Stimulated activated CD8-positive, alpha-beta memory T cell treated with anti-CD3 and anti-CD28 coated beads, Interleukin-7, amount 100 ng/mL, for 48 hours (primary cell): Measurements from ENCODE around the gene NPR3.
"Not testable (repeated sequence)": the region's sequence is repeated elsewhere in the genome, so short reads cannot be mapped to it uniquely, and the experiment has no call there.

Source experiments
- DNase-seq, 2 donors: peaks; one replicate each; pipeline ENCODE4 v3.0.0-alpha.2; 2020; ENCODE audit warnings: low read depth in 1 of 2; ENCODE audit errors: extremely low read depth in 1 of 2

Gene NPR3

GRCh38 chr5:32805462-32805861 lies 94.3 kb downstream of the NPR3 start:
- DNase-seq, result not testable (repeated sequence)

GRCh38 chr5:32805971-32806638 lies 95.0 kb downstream of the NPR3 start:
- no peak for DNase-seq

- no peak for DNase-seq
Observed at GRCh38 chr5:32808783-32809182, 97.7 kb downstream of the NPR3 start.

GRCh38 chr5:32810804-32811203 lies 99.7 kb downstream of the NPR3 start:
- no peak for DNase-seq

- DNase-seq, result no peak
Observed at GRCh38 chr5:32812399-32812798, 101.3 kb downstream of the NPR3 start.

GRCh38 chr5:32814141-32814540 lies 103.0 kb downstream of the NPR3 start:
- no peak for DNase-seq

GRCh38 chr5:32814620-32815019 lies 103.5 kb downstream of the NPR3 start:
- DNase-seq, result no peak

- DNase-seq, result no peak
Observed at GRCh38 chr5:32827981-32828380, 116.9 kb downstream of the NPR3 start.

GRCh38 chr5:32828492-32828891 lies 117.4 kb downstream of the NPR3 start:
- DNase-seq, result no peak

- DNase-seq, result no peak
Observed at GRCh38 chr5:32831624-32832023, 120.5 kb downstream of the NPR3 start.

- no peak for DNase-seq
Observed at GRCh38 chr5:32833127-32833526, 122.0 kb downstream of the NPR3 start.

- no peak for DNase-seq
Observed at GRCh38 chr5:32833663-32834062, 122.5 kb downstream of the NPR3 start.

- no peak for DNase-seq
Observed at GRCh38 chr5:32834251-32834650, 123.1 kb downstream of the NPR3 start.

- no peak for DNase-seq
Observed at GRCh38 chr5:32836176-32836575, 125.1 kb downstream of the NPR3 start.

- DNase-seq, result no peak
Observed at GRCh38 chr5:32837211-32837610, 126.1 kb downstream of the NPR3 start.

GRCh38 chr5:32839106-32839505 lies 128.0 kb downstream of the NPR3 start:
- no peak for DNase-seq

- DNase-seq, result no peak
Observed at GRCh38 chr5:32840606-32841005, 129.5 kb downstream of the NPR3 start.
